NCI-H187 (cell line): ENCODE results near the gene EEF1AKMT2.
"Not testable (repeated sequence)": the region's sequence is repeated elsewhere in the genome, so short reads cannot be mapped to it uniquely, and the experiment has no call there.

Experiments
- DNase-seq, 2 experiments: peaks; one replicate each; lab custom pipeline; 2025; lab: John Stamatoyannopoulos, UW

Gene EEF1AKMT2

GRCh38 chr10:124791547-124792348, at the start of gene EEF1AKMT2:
TSS of gene EEF1AKMT2 (minus strand) at chr10:124791887. CDS start at chr10:124791833, 54 bp downstream.
- peak; percentile 51 to 61 for DNase-seq

DNA sequence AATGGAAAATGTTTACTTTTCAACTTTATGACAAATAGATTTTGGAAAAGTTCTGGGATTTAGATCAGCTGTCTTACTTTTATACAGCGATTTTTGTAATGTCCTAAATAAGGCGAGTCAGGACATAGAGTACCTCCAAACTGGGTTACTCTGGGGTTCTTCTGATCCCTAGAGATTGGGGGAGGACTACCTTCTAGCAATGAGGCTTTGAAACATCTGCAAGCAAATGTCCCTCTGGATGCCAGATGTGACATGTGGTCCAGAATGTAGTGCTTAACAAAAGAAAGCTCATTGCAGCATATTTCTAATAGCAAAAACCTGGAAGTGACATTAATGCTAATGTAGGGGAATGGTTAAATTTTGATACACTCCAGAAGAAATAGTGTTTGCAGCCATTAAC, 46.0 kb upstream of the EEF1AKMT2 start:
- no peak for DNase-seq

GRCh38 chr10:124831116-124831515, 39.4 kb upstream of the EEF1AKMT2 start:
- no peak for DNase-seq

DNA sequence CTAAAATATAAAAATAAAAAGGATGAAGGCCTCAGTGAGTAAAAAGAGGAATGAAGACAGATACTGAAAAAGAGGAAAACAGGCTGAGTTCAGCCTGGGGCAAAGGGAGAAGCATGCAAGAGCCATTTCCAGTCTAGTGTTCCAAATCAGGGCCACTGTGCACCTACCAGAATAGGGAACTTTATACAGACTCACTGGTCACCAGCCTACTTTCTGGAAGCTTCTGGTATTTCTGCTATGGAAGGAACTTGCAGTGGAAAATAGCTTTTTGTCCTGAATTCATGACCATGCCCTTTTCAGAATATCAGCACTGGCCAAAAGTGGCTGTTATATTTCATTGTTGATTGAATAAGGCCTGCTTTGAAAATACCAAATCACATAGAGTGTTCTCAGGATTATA, 38.8 kb upstream of the EEF1AKMT2 start:
- DNase-seq = no peak

- DNase-seq = no peak
Observed at GRCh38 chr10:124829447-124830115, 37.9 kb upstream of the EEF1AKMT2 start.

GRCh38 chr10:124827474-124827873, 35.8 kb upstream of the EEF1AKMT2 start:
- no peak for DNase-seq

DNA sequence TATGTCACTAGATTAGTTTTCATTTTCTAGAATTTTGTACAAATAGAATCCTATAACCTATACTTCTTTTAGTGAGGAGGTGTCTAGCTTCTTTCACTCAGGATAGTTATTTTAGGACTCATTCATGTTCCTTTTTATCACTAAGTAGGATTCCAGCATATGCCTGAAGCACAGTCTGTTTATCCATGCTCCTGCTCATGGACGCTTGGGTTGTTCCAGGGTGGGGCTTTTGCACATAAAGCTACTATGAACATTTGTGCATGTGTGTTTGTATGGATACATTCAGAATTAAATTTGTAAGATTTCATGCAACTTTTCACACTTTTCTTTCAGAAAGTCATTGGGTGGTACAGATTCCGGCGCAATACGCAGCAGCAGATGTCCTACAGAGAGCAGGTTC, 34.6 kb upstream of the EEF1AKMT2 start:
- no peak for DNase-seq

GRCh38 chr10:124825702-124826101, 34.0 kb upstream of the EEF1AKMT2 start:
- no peak for DNase-seq

- DNase-seq = not testable (repeated sequence)
Observed at GRCh38 chr10:124824932-124825331, 33.2 kb upstream of the EEF1AKMT2 start.

GRCh38 chr10:124824507-124824906, 32.8 kb upstream of the EEF1AKMT2 start:
- DNase-seq = no peak

DNA sequence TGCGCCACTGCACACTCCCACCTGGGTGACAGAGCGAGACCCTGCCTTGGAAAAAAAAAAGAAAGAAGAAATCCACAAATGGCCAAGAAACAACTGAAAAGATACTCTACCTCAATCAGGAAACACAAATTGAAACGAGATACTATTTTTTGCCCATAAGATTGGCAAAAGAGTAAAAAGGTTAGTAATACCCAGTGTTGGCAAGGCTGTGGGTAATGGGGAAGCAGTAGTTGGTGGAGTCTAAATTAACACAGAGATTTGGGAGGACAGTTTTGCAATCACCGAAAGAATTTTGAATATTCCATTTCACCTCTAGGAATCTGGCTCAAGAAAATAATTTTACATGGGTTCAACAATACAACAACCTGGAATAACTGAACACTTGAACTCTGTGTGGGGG, 29.8 kb upstream of the EEF1AKMT2 start:
- DNase-seq = no peak

DNA sequence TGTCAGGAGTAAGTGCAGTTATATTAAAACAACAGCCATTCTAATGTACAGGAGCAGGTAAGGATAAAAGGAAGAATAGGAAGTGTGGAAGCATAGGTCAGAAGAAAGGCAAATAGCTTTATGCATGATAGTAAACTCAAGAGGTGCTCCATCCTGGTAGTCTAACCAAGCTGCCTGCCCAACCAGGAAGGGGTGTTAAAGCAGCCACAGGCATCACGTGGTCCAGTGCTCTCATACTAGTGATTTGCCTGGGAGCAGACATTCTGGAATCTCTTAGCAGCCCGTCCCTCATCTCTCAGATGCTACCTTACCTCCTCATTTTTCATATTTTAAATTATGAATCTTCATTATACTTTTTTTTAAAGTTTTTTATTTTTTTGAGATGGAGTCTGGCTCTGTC, 28.4 kb upstream of the EEF1AKMT2 start:
- peak; percentile 1 to 13 for DNase-seq

DNA sequence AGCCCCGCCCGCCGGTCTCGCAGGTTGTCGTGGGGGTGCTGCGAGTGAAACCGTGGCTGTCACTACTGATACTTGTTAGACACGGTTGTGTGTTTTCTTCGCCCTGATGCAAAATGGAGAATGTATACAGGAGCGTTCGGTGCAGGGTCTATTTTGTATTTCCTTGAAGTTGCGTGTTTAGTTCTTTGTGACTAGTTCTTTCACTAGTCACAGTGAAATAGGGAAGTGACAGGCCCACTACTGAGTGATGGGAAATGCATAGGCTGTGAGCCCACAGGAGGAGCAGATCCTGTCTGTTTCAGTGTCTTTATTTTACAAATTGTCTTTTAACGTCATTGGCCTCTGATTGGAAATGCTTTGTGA, 10.6 kb upstream of the EEF1AKMT2 start:
- DNase-seq = no peak

DNA sequence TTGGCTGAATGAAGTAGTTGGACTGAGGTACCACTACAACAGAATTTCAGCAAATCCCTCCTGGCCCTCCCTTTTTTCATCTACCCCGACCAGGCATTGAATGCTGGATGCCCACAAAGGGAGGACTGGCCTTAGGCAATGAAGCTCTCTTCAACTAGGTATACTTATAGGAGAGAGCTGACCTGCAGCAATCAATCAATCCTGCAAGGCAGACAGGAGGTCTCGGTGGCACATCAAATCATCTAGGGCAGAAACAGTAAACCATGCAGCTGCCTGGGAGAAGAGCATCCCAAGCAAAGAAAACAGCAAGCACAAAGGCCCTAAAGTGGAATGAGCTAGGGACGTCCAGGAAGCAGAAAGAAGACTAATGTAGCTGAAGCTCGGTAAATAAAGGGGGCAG, 7.5 kb upstream of the EEF1AKMT2 start:
- DNase-seq = no peak

DNA sequence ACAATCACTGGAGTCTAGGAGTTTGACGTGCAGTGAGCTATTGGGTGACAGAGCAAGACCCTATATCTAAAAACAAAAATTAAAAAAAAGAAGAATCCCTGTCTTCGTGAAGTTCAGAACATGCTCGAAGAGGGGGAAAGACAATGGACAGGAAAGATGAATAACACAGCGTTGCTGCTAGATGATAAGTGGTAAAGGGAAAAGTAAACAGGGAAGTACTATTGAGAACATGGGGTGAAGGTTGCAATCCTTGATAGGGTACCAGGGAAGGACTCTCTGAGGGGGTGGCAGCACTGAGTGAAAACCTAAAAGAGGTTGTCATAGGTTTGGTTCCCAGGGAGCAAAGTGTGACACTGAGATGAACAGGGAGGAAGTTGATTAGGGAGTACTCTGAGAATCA, 7.1 kb upstream of the EEF1AKMT2 start:
- no peak for DNase-seq

GRCh38 chr10:124798364-124798763, 6.7 kb upstream of the EEF1AKMT2 start:
- no peak for DNase-seq

DNA sequence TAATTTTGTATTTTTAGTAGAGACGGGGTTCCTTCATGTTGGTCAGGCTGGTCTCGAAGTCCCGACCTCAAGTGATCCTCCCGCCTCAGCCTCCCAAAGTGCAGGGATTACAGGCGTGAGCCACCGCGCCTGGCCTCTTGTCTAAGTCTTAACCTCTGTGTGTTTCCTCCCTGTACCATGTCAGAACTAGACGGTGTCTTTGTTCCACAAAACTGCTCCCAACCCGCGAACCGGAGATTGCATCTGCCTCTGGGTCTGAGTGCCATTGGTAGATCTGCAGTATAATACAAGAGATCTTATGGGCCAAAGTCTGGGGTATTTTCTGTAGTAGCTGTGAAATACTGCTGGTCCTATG, 1.3 kb upstream of the EEF1AKMT2 start:
- DNase-seq = no peak

DNA sequence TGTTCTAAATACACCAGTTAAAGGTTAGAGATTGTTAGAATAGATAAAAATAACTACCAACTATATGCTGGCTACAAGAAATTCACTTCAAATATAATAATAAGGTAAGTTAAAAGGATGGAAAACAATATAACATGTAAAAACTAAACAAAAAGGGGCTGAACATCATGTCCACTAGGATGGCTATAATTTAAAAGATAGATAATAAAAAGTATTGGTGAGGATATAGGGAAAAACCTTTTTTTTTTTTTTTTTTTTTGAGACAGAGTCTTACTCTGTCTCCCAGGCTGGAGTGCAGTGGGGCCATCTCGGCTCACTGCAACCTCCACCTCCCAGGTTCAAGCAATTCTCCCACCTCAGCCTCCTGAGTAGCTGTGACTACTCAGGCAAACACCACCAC, 8.8 kb downstream of the EEF1AKMT2 start:
- not testable (repeated sequence) for DNase-seq

GRCh38 chr10:124768791-124769190, 22.9 kb downstream of the EEF1AKMT2 start:
- DNase-seq = no peak

DNA sequence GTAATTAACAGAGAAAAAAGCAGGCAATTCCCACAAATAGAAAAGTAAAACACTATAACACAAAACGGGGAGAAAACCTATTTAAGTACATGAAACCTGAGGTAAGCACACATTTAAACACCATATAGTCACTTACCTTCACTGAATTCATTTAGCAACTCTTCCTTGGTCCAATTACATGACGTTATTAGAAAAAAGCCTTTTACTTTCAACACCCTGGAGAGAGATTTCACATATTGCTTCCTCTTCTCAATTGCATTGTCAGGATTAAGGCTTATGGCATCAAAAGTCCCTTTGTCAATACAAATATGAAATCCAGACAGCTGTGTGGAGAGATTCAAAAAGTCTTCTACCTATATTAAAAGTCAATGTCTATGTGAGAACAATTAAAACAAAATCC, 26.4 kb downstream of the EEF1AKMT2 start:
- no peak for DNase-seq

DNA sequence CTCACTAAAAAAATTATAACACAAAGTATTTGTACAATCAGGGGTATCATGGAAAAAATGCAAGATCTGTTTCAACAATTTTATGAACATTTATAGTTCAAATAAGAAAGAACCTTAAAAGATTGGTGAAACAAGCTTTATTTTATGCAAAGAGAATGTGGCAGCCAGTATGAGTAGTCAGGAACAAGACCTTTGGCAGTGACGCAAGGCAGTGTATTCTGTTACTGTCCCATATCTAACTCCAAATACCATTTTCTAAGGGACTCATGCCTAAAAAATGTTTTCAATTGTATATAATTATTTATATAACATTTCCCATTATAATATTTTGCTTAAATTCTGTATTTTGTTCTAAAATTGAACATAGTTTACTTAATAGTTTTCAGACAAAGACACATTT, 28.4 kb downstream of the EEF1AKMT2 start:
- DNase-seq = no peak

- no peak for DNase-seq
Observed at GRCh38 chr10:124762281-124762680, 29.4 kb downstream of the EEF1AKMT2 start.

GRCh38 chr10:124756156-124756903, 35.4 kb downstream of the EEF1AKMT2 start:
- no peak for DNase-seq
